ENCODE data around the gene SHC2. TPM values are rescaled to one million over a fixed set of nuclear protein-coding genes. Genes with fewer than 3 reads are reported as not detected.
A peak's percentile ranks its signal among the peaks of the same experiment; 100 is the strongest.

The SHC2 gene
- total RNA-seq, 1 experiment from 2014 or later, result 2.4 TPM

DNA sequence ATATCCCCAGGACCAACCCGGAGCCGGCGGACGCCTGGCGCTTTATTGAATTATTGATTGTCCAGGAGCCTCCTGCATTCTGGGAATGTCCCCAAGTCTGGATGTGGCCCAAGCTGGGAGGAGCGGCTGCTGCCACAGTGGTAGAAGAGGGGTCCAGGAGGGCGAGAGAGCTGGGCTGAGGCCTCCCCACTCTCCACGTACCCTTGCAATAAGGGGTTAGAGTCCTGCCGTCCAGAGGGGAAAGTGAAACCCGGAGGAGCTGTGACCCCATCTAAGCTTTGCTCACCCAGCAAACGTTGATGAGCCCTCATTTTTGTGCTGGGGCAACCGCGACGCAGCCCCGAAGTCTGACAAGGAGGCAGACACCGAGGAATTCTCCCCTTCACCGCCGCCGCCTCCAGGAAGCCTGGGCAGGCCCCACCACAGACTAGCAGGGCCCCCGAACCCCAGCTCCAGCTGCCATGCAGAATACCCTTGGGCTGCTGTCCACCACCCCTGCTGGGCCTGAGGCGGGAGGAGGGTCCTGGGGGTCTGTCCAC is 50.5 kb downstream of the SHC2 start:
- Histone ChIP-seq H3K27me3 (replicated peaks; ENCODE audit: control insufficient read depth, insufficient read depth, low read length) (no peaks in the 10 kb centered on the region; the same call in 1 of the 2 replicates), H3K4me3 (ENCODE audit: low read depth, low read length) (no peak overlapping the region), H3K9me3 (no peaks in the 10 kb centered on the region), H3K36me3 (ENCODE audit: control insufficient read depth, insufficient read depth, low read length) (no peaks in the 10 kb centered on the region), H3K4me1 (peaks cover 5% of the 10 kb centered on the region; the same call in 1 of the 2 replicates)
- POLR2A ChIA-PET, result no interaction called here
- TF ChIP-seq CTCF (IDR thresholded peaks at IDR 0.05; ENCODE audit: insufficient read depth in 1 of 2, low read depth in 1 of 2, low read length in 1 of 2, severe bottlenecking in 1 of 2, unreplicated experiment in 1 of 2), result no peak
- CTCF ChIA-PET, result no interaction called here
- no TSS peak for BruUV-seq (replicated peaks)
- Mint-ChIP-seq H3K27me3 (ENCODE audit: insufficient read depth, unreplicated experiment) (peaks cover 5% of the 10 kb centered on the region), H3K9me3 (ENCODE audit: unreplicated experiment) (no peaks in the 10 kb centered on the region), H3K27ac (ENCODE audit: unreplicated experiment) (no peak overlapping the region), H3K4me1 (ENCODE audit: low read depth, unreplicated experiment) (no peaks in the 10 kb centered on the region), H3K4me3 (ENCODE audit: unreplicated experiment) (no peak overlapping the region), H3K36me3 (ENCODE audit: insufficient read depth, unreplicated experiment) (no peaks in the 10 kb centered on the region)
- intact Hi-C loops (cut with micrococcal nuclease; ENCODE audit: unreplicated experiment), result no loop called here
- DNase-seq, result no peak

DNA sequence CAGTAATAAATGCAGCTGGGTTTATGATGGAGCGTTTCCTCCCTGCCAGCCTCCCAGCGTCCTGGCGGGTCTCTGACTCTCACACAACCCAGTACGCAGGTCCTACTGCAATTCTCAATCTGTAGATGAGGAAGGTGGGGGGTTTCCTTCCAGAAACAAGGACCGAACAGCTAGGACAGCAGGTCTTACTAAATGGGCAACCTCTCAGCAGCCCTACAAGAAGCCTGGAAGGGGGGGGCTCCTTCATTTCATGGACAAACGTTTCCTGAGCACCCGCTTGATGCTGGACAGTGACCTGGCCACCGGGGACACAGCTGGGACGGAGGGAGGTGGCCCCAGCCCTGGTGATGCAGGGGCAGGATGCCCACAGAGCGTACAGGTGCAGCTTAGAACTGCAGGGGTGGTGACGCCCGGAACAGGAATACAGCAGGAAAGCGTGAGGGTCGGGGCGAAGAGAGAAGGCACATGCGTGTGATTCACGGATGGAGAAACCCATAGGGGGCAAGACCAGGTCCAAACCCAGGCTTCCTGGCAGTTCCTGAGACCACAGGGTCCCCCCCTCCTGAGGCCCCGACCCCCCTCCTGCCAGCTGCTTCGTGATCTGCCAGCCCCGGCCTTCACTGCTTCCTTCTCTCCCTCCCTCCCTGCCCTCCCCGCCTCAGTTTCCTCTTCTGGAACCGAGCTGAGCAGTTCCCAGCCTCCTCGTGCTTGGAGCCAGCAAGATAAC is 51.2 kb downstream of the SHC2 start:
- no peak overlapping the region for H3K27ac Mint-ChIP-seq (ENCODE audit: unreplicated experiment)
- no peaks in the 10 kb centered on the region for H3K36me3 ChIP-seq (ENCODE audit: control insufficient read depth, insufficient read depth, low read length)
- CTCF ChIA-PET, result no interaction called here
- no peaks in the 10 kb centered on the region for H3K9me3 Mint-ChIP-seq (ENCODE audit: unreplicated experiment)
- H3K4me1 ChIP-seq, result peaks cover 5% of the 10 kb centered on the region; the same call in 1 of the 2 replicates
- TF ChIP-seq CTCF (IDR thresholded peaks at IDR 0.05; ENCODE audit: insufficient read depth in 1 of 2, low read depth in 1 of 2, low read length in 1 of 2, severe bottlenecking in 1 of 2, unreplicated experiment in 1 of 2), result no peak
- no peaks in the 10 kb centered on the region; the same call in 1 of the 2 replicates for H3K27me3 ChIP-seq (replicated peaks; ENCODE audit: control insufficient read depth, insufficient read depth, low read length)
- H3K4me3 Mint-ChIP-seq (ENCODE audit: unreplicated experiment), result peak overlapping the region; percentile 82
- no TSS peak for BruUV-seq (replicated peaks)
- peak overlapping the region; percentile 30 for H3K4me3 ChIP-seq (ENCODE audit: low read depth, low read length)
- intact Hi-C loops (cut with micrococcal nuclease; ENCODE audit: unreplicated experiment), result no loop called here
- DNase-seq, result peak in 1 of 2 experiments; percentile 32
- no peaks in the 10 kb centered on the region for H3K9me3 ChIP-seq
- peaks cover 5% of the 10 kb centered on the region for H3K27me3 Mint-ChIP-seq (ENCODE audit: insufficient read depth, unreplicated experiment)
- H3K36me3 Mint-ChIP-seq (ENCODE audit: insufficient read depth, unreplicated experiment), result no peaks in the 10 kb centered on the region
- H3K4me1 Mint-ChIP-seq (ENCODE audit: low read depth, unreplicated experiment), result no peaks in the 10 kb centered on the region
- POLR2A ChIA-PET, result no interaction called here

DNA sequence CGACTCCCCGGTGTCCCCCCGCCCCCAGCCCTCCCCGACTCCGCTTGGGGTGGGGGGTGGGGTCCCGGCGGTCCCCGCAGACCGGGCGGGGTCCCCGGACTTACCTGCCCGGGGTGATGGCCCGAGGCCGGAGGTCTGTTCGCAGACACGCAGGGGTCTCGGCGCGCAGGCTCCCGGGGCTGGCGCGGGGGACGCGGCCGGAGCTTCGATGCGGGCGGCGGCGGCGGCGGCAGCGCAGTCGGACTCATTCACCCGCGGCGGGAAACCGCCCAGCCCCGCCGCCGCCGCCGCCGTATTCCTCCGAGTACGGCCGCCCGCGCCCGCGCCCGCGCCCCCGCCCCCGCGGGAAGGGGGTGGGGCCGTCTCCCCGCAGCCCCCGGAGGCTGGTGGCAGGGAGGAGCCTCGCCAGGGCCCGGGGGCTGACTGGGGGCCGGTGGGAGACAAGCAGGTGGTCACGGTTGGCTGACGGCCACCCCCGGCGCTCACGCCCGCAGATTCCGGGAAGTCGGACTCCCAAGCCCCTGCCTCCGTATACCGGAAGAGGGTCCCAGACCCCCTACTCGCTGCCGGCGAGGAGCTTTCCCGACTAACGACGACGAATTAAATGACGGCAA is 51.8 kb downstream of the SHC2 start, which contains the start of gene C2CD4C:
C2CD4C (minus strand) TSS at position 246 of the 614 bp plus-strand sequence. CDS start 786 bp downstream, outside the sequence.
- Histone ChIP-seq H3K36me3 (ENCODE audit: control insufficient read depth, insufficient read depth, low read length) (no peaks in the 10 kb centered on the region), H3K4me3 (ENCODE audit: low read depth, low read length) (peak within 1 kb of the TSS; percentile 41), H3K4me1 (peaks cover 5% of the 10 kb centered on the region; the same call in 1 of the 2 replicates), H3K27me3 (replicated peaks; ENCODE audit: control insufficient read depth, insufficient read depth, low read length) (no peaks in the 10 kb centered on the region; the same call in 1 of the 2 replicates), H3K9me3 (no peaks in the 10 kb centered on the region)
- no TSS peak for BruUV-seq (replicated peaks)
- POLR2A ChIA-PET, result no interaction called here
- TF ChIP-seq CTCF (IDR thresholded peaks at IDR 0.05; ENCODE audit: insufficient read depth in 1 of 2, low read depth in 1 of 2, low read length in 1 of 2, severe bottlenecking in 1 of 2, unreplicated experiment in 1 of 2), result no peak
- intact Hi-C loops (cut with micrococcal nuclease; ENCODE audit: unreplicated experiment), result no loop called here
- no peaks in the 10 kb centered on the region for H3K9me3 Mint-ChIP-seq (ENCODE audit: unreplicated experiment)
- peak; percentile 31 to 54 for DNase-seq
- H3K4me3 Mint-ChIP-seq (ENCODE audit: unreplicated experiment), result peak within 1 kb of the TSS; percentile 82
- CTCF ChIA-PET, result interaction anchor here (0.6 kb wide), 1 partner anchor 267 kb away, joined by 4 read pairs; no protein-coding TSS in a partner anchor
- H3K4me1 Mint-ChIP-seq (ENCODE audit: low read depth, unreplicated experiment), result no peaks in the 10 kb centered on the region
- H3K27me3 Mint-ChIP-seq (ENCODE audit: insufficient read depth, unreplicated experiment), result peaks cover 5% of the 10 kb centered on the region
- H3K36me3 Mint-ChIP-seq (ENCODE audit: insufficient read depth, unreplicated experiment), result no peaks in the 10 kb centered on the region
- no peak within 1 kb of the TSS for H3K27ac Mint-ChIP-seq (ENCODE audit: unreplicated experiment)
